NCI-H187 treated with DMSO at 0.1 percent for 48 hours (cell line): ENCODE data around the gene PCNX2.

Experiments used
- DNase-seq: peaks from one replicate; lab custom pipeline; 2025; lab: John Stamatoyannopoulos, UW

Gene PCNX2

DNA sequence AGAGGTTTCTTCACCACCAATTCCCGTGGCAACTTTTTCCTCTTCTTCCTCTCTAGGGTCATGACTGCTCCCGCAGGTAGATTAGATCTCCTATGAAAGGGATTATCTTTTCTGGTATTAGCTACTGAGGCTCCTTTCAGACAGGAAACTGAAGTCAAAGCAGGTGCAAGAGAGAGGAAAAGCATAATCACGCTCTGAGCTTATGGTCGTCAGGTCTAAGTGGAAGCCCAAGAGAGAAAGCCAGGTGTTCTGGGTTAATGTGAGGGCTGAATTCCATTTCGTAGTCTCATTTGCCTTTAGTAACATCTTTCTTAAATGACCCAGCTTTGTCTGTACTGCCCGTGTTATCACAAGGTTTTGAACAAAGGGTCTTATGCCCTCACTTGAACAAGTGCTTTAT lies 23.7 kb upstream of the PCNX2 start:
- no peak for DNase-seq

DNA sequence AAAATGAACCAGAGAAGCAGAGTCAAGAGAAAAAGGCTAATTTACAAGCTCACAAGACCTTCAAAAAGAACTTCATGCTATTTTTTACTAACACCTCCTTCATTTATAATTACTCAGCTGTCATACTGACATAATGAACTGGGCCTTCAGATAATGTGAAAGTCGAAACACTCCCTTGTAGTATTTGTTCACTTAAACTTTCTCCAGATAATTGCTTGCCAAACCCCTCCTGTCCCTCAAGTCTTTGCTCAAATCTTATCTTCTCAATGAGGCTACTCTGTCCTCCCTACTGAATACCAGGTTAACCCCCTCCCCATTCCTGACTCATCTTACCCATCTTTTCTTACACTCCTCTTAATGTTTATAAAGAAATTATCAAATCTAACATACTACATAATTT lies 20.9 kb upstream of the PCNX2 start:
- no peak for DNase-seq

DNA sequence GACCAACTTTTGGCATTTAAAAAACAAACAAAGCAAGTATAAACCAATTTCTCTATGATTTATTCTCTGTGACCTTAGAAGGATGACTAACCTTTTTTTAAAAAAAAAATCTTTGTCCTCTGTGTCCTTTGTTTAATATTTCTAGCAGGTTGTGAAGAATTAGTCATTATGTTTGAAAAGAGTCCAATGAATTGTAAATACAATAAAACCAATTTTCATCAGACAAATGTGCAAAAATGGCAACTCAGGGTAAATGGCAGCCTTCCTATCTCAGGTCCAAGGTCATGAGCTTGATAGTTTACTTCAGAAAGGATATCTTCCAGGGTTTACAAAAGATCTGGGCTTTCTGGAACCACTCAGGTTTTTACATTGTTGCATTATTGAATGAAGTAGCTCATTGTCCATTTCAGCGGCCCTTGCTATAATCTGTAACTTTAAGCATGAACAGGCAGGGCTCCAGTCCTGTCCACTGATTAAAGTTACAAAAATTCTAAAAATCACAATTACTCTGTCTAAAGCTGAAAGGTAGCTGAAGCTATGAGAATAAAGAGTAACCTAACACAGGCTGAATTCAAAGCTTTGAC lies 20.3 kb upstream of the PCNX2 start:
- no peak for DNase-seq

DNA sequence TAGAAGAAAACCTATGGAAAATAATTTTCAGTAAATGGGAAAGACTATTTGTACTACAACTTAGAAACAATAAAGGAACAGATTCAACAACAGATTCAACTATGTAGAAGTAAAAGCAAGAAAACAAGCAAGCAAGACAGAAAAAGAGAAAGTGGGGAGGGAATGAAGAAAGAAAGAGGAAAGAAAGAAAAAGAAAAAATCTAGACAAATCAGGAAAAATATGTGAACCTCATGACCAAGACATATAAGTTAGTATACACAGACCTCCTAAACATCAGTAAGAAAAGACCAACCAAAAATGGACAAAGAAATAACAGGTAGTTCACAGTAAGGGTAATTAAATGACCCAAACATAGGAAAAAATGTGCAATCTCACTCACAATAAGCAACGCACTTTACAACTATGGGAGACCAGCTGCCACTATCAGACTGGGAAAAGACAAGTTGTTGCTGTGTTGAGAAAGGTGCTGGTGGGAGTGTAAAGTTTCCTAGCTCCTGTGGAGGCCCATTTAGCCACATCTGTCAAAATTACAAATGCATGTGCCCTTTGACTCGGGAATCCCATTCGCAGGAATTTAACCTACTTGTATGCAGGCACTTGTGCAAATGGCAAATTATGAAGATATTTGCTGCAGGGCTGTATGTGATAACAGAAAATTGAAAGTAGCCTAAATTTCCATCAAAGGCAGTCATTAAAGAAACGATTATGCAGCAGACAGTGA lies 18.1 kb upstream of the PCNX2 start:
- DNase-seq = no peak

DNA sequence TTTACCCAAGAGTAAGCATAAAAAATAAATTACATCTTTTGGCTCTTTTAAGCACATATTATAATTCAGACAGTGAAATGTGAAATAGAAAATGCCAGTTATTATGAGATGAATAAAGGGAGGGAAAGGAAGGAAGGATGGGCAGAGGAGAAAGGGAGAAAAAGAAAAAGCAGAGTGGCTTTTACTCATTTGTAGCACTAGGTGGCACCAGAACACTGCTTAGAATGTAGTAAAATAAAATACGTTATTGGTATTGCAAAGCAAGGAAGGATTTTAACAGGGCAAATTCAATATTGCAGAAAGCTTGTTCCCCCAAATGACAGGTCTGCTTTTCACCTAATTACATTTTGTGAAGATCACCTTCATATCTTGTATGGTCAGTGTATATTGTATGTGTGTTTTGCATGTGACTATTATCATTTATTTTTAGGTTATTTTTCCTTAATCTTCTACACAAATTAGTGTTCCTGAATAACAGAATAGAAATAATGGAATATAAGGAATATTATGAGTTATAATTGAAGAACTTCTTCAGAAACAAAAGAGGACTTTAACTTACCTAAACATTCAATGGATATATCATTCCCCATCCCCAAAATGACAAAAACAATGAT lies 9.1 kb upstream of the PCNX2 start:
- DNase-seq = no peak

DNA sequence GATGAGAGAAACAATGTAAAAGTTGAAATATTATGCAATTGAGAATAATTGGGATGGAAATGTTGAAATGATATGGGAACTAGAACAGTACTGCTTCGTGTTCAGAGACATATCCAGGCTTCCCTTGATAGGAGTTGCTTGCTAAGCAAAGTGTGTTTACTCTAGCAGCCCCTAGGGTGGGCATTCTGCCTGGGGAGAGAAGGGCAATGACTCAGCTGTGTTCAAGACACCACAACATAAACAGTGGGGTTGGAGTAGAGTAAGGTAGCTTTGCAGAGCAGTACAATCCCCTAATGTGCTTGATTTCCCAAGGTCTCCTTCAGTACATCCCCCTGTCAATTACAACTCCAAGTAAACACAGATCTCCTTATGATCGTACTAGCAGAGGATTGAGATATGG lies 4.8 kb upstream of the PCNX2 start:
- DNase-seq = no peak

DNA sequence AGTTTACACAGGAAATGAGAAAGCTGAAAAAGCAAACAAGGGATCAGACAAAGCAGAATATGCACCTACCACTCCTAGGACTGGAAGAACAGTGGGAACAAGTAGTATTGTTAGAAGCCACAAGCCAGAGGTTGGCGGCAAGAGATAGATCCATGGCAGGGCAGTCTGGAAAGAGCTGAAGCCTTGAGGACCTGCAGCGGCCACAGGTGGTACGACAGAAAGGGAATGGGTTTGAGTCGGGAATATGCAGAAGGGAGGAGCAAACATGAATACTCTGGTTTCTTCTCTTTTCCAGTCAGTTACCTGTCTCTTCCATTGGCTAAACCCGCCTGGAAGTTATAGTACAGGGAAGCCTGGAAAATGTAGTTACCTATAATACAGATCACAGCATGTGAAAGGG lies 3.9 kb upstream of the PCNX2 start:
- no peak for DNase-seq

DNA sequence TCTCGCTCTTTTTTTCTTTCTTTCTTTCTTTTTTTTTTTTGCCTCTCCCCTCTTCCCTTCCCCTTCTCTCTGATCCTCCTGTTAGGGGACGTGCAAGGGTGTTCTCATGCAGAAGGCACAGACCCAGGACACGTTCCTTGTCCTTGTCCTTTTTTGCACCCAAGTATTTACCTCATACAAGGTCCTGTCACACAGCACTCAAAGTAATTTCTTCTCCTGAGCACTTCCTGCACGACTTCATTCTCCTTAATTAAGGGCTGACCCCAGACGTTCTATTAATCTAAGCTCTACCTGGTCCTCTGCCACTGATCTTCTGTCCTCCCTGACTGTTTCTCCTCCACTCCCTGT lies 424 bp upstream of the PCNX2 start:
- no peak for DNase-seq

DNA sequence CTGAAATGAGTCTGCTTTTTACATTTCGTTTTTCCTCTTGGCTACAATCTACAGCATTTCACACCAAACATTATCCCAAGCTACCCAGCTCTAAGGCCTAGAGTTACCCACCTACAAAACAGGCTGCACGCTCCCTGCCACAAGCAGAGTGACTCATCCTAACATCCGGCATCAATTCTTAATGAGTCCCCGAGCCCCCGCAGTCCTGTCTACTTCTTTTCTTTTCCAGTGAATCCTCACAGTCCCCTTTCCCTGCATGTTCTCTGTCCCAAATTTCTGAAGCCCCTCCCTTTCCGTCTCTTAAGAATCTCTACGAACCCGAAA lies 650 bp downstream of the PCNX2 start:
- DNase-seq = no peak

DNA sequence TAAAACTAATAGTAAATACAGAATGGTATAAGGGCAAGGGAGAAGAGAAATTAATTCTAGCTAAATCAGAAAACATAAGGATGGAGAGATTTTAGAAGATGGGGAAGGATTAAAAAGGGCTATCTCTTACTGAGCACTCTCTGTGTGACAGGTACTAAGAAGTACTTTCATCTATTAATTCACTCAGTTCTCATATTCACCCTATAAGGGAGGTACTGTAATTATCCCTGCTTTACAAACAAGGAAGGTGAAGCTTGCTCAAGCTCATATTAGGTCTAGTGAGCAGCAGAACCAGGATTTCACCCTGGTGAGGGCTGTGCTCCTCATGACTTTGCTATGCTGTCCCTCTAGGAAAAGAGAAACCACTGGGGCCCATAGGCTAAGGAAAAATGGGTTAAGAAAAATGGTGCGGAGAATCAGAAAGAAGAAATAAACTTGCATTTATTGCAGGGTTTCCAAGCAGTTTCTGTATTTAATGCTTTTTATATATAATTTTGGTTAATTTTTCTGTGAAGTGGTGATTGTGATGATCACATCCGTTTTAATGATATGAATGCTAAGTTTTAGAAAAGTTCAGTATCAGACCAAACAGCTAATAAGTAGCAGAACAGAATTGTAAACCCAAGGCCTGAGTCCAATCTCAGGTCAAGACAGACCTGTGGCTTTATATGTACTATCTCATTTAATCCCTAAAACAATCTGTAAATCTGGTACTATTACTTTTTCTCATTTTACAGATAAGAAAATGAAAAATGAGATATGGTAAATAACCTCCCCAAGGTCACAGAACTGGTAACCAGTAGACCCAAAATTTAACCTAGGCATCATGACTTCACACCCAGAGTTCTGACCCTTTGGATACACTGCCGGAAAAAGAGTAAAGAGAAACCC lies 1.7 kb downstream of the PCNX2 start:
- DNase-seq = no peak

DNA sequence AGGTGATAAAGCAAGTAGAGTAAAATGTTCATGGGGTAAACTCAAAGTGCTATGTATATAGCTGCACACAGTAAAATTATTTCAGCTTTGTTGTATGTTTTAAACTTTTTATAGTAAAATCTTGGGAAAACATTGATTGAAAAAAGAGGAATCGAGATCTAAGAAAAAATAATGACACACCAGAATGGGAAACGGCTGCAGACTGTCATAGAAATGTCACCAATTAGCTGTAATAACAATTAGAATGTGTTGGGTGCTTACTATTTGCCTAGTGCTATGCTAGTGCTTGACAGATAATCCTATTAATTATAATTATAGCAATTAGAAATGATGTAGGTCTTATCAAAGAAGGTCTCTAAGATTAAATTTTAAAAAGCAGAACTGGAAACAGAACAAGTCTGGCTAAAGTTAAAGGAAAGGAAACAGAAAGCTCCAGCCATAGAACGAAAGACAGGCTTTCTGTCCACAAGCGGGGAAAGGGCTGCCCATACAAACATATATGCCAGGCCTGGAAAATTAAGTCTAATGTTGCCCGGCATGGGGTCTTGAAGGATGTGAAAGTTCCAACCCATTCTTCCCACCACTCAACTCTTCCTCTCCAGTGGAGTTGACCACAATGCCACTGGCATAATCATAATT lies 5.0 kb downstream of the PCNX2 start:
- DNase-seq = no peak

DNA sequence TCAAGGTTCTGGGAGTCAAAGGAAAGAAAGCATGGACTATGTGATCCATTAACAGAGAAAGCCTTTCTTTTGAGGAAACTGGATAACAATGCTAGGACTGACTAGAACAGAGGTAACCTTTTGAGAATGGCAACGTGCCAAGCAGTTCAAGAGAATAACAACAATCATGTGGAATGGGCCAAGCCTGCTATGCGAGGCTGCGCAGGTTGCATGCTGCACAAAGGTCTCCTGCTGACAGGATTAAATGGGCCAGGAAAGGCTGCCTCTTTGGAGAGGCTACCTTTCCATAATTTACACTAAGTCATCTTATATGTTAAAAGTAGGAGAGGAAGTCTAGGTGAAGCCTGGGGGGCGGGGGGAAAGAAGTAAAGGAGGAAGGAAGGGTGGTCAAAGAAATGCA lies 5.8 kb downstream of the PCNX2 start:
- no peak for DNase-seq

DNA sequence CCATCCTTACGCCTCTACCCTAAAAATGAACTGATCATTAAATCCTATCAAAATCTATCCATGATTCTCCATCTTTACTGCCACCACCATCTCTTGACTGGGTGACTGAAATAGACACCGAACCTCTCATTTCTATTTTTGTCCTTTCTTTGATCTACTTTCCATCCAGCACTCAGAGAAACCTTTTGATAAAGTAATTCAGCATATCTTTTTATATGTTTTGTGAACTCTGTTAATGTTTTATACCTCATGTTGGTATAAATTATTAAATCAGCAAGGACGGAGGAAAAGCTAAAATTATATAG lies 13.0 kb downstream of the PCNX2 start:
- DNase-seq = no peak

DNA sequence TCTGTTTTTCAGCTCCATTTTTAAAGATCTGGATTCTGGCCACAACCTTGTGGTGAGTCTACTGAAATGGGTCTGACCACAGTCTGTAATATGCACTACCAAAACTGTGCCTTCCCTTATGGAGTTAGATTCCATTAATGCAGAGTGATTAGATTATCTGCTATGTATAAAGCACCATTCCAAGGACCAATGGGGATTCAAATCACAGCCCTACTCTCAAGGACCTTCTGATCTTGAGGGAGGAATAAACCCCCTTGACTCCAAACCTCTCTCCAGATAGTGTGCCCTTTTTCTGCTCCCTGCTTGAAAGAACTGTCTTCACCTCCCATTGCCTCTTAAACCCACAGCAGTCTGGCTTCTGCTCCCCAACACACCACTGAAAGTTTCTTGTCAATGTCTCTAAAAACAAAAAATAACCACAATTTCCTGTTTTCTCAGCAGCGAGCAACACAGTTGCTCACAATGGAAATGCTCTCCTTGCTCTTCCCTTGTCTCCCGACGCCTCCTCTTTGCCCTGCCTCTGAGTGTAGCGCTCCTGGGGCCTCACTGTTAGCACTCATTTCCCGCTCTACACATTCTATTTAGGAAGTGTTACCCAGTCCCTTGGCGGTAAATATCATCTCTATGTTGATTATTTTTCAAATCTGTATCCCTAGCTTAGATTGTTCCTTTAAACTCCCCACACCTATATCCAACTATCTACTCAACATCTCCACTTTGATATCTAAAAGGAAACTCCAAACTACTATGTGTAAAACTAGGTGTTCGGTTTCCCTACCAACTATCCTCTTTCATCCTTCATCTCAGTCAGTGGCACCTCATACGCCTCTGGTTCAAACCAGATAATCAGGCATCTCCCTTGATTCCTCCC lies 13.6 kb downstream of the PCNX2 start:
- DNase-seq = no peak

DNA sequence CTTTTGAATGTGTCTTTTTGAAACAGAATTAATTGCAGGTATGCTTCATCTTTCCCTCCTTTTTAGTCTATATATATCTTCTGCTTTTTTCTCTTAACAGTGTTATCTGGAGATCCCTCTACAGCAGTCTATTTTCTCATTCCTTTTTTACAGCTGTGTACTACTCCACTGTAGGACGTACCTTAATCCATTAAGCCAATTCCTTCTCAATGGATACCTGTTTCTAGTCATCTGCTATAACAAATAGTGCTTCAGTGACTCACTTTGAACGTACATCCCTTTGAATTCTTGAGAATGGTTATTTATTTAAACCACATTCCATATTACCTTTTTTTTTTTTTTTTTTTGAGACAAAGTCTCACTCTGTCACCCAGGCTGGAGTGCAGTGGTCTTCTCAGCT lies 15.6 kb downstream of the PCNX2 start:
- DNase-seq = no peak

DNA sequence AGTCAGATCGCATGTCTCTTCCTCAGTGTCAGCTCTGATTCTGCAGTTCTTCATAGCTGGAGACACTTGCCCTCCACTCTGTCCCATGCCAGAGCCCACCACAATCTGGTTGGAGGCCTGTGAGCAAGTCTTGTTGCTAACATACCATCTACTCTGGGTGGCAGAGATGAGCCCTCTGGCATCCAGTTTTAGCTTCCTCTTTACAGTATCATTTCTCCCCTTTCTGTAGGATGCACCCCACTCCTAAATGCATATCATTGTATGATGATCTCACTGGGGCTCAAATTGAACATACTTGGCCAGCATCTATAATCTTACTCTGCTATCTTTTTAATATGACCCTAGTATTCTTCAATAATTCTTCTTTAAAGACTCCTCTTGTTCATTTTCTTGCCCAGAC lies 16.9 kb downstream of the PCNX2 start:
- DNase-seq = no peak

DNA sequence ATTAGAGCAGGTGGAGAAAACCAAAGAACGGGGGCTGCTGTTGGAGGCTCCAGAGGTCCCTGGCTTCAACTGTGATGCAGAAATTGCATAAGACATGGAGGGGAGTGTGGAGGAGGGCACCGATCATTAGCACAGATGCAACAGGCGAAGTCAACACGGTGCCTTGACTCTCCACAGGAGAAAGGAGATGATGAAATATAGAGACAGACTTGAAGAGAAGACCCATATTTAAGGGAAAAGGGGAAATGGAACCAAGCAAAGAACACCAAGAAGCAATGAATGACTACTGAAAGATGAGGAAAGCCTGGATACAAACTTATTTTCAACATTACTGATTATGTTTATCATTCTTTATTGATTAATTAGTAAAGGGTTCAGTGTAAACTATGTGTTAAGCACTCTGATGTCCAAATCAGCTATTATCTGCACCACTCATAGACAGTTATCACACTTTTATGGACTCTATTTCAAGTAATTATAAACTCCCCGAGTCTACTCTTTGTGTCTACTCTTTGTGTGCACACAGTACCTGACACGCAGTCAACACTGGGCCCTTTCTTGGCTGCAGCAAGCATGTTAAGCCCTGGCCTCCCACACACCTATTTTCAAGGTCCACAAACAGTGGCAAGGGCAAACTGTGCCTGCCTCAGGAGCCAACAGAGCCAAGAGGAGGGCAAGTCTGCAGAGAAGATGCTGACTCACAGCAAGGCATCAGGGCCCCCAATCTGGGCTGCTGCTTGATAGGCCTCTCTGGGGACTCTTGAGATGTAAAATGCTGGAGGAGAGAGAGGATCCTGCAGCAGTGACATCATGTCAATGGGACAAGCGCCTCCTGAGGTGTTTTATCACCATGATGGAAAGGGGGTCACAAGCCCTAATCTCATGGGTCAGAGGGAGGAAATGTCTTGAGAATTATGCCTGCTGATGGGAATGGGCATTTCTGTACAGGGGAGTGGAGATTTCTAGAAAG lies 17.6 kb downstream of the PCNX2 start:
- no peak for DNase-seq

DNA sequence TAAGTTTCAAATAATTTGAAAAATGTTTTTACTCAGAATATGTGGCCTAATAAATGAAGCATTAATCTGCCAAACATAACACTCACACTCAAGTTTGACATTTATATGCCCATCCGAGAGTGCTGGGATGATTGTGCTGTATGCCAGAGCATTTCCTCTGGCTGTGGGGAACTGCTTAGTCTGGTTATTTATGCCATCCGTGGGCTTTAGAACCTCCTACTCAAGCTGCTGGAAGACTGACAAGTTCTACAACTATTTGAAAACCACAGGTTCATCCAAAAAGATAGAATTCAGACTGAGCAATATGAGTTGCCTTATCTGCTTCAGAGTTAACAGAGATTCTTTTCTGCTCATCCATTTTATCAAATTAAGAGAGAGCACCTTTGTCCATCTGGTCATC lies 25.9 kb downstream of the PCNX2 start:
- no peak for DNase-seq

DNA sequence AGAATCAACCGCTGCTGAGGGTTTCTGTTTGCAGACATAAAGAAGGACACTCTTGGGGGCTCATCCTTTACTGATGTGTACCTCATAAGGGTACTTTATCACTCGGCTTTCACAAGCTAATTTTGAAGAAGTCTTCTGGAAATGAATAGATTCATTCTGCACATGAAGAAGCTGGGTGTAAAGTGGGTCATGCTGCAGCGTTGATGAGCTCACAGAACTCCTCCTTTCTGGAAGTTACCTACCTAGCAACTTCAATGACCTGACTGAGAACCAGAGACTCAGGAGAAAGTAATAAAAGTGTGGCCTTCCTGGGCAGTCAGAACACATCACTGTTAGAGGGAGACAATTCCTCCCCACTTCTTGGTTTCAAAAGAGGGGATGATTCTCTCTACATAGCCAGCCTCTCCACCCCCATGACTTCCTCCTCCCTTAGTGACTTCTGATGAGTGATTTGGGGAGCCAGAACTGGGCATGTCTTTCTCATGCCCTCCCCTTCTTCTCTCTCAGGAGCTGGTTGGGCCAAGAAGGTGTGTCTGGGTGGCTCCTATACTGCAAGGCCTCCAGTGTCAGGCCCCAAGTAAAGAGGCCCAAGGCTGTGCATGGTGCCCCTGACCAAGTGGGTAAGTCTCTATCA lies 27.0 kb downstream of the PCNX2 start:
- DNase-seq = no peak

DNA sequence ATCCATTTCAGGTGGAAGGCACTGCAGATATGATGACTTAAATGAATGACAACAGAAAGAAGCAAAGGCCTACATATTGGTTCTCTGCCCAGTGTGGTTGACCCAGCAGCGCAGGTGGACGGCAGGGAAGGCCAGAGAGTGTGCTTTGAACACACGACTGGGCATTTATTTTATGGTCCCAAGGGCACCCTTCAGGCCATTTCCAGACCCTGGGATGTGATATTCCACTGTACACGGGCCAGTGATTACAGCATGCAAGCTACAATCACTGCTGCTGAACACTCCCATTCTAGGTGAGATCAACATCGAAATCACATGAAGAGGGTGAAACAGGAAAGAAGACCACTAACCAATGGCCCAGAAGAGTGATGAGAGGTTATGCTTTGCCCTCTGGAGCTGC lies 33.8 kb downstream of the PCNX2 start:
- no peak for DNase-seq
